Ammon's horn (tissue), 1 donor: ENCODE data around the gene FAT2.
"Not testable (repeated sequence)": the region's sequence is repeated elsewhere in the genome, so short reads cannot be mapped to it uniquely, and the experiment has no call there.

Experiments used
- DNase-seq: peaks from one replicate; pipeline ENCODE4 v3.0.0-alpha.2; 2016; ENCODE audit warnings: low spot score

The FAT2 gene

GRCh38 chr5:151580858-151581257, 10.3 kb downstream of the FAT2 start:
- no peak for DNase-seq

- DNase-seq, result no peak
These were observed 10.9 kb downstream of the FAT2 start for GRCh38 chr5:151580239-151580638.

DNA sequence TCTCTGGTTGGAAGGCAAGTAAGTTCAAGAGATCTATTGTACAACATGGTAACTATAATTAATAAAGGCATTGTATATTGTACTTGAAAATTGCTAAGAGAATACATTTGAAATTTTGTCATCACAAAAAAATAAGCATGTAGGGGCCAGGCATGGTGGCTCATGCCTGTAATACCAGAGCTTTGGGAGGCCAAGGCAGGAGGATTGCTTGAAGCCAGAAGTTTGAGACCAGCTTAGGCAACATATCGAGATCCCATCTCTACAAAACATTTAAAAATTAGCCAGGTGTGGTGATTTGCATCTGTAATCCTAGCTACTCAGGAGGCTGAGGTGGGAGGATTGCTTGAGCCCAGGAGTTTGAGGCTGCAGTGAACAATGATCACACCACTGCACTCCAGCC, 12.0 kb downstream of the FAT2 start:
- DNase-seq, result not testable (repeated sequence)

DNA sequence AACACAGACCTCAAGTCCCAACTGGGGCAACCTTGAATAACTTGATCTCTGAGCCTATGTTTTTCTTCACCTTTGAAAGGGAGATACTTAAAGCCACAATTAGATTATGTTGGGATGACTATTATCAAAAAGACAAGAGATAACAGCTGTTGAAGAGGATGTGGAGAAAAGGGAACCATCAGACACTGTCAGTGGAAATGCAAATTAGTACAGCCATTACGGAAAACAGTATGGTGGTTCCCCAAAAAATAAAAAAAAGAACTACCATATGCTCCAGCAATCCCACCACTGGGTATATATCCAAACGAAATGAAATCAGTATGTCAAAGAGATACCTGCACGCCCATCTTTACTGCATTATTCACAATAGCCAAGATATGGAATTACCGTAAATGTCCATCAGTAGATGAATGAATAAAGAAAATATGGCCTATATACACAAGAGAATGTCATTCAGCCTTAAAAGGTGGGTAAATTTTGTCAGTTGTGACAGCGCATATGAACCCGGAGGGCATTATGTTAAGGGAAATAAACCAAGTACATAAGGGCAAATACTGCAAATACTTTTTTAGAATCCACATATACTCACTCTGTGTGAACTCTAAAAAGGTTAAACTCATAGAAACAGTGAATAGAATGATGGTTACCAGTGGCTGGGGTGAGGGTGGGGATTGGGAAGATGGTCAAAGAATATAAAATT, 12.7 kb downstream of the FAT2 start:
- DNase-seq, result no peak

DNA sequence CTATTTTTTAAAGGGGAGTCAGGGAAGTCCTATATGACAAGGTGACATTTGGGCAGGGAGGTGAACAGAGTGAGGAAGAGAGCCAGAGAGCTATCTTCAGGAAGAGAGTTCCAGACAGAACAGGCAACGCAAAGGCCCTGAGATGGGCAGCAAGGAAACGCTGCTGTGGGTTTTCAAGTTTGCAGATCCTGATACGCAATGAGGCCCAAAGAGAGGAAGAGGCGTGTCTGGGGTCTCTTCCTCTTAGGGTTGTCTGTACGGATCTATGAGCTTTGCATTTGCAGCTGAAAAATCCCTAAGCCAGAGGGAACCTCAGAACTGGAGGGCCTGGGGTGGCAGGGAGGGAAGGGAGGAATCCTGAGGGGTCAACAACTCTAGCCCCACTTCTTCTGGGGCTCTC, 13.6 kb downstream of the FAT2 start:
- DNase-seq, result peak; percentile 41

GRCh38 chr5:151574444-151574996, 16.6 kb downstream of the FAT2 start:
- DNase-seq, result no peak

- no peak for DNase-seq
These were observed 18.3 kb downstream of the FAT2 start for GRCh38 chr5:151572657-151573368.

DNA sequence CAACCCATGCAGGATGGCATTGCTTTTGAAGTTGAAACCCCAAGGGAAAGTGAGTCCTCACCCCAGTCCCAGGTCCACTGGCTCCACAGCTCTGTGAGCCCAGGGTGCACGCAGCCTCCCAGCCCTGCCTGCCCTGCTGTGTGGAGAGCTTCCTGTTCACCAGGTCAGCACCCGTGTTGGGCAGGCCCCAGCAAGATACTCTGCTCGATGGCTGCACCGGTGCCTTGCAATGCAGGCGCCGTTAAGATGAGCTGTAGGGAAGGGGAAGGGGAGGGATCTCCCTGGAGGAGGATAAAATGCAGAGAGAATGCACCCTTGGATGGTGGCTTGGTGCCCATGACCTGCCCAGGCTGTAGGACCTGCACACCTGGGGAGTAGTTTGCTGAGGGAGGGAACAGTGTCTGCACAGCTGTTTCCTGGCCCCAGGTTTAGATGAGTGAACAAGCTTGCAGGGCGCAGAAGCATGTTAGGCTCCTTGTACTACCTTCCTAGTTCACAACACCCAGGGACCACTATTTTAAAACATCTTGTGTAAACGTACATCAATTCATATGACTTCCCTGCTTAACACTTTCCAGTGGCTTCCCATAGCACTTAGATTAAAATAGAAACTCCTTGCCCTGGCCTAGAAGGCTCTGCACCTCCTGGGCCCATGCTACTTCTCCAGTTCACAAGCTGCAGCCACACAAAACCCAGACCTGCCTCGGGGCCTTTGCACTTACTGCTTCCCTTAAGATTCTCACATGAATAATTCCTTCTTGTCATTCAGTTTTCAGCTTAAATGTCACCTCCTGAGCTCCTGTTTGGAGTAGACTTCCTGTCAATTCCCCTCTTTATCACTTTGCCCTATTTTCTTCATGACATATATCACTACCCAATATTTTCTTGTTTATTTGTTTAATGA, 19.6 kb downstream of the FAT2 start:
- no peak for DNase-seq

DNA sequence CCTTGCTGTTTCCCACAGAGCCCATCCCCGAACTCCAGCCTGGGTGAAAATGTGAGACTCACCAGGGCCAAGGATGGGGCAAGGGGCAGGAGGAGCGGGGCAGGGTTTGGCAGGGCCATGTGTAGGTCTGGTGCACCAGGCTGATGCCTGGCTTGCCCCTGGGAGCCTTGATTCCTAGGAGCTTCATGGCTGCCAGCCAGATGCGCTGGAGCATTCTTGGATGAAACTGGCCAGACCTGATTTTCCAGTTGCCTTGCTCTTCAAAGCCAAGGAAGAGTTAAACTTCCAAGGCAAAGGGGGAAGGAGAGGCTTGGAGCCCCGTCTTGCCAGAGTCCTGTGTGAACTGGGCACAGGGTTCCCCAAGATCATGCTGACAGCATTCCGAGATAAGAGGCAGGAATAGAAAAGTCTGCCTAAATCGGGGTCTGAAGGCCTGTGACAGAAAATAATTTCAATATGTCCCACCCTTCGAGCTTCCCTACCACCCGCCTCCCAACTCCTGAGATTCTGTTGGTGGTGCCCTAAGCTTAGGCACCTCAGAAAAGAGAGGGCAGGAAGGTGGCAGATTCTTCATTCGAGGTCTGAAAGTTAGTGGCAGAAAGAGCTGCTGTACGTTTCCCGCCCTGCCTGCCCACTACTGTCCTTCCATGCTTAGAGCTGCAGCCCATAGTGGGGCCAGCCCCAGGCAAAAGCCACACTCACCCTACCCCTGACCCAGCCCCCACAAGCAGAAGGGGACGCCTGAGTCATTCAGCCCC, 20.4 kb downstream of the FAT2 start:
- DNase-seq, result no peak

GRCh38 chr5:151570058-151570457, 21.1 kb downstream of the FAT2 start:
- no peak for DNase-seq

DNA sequence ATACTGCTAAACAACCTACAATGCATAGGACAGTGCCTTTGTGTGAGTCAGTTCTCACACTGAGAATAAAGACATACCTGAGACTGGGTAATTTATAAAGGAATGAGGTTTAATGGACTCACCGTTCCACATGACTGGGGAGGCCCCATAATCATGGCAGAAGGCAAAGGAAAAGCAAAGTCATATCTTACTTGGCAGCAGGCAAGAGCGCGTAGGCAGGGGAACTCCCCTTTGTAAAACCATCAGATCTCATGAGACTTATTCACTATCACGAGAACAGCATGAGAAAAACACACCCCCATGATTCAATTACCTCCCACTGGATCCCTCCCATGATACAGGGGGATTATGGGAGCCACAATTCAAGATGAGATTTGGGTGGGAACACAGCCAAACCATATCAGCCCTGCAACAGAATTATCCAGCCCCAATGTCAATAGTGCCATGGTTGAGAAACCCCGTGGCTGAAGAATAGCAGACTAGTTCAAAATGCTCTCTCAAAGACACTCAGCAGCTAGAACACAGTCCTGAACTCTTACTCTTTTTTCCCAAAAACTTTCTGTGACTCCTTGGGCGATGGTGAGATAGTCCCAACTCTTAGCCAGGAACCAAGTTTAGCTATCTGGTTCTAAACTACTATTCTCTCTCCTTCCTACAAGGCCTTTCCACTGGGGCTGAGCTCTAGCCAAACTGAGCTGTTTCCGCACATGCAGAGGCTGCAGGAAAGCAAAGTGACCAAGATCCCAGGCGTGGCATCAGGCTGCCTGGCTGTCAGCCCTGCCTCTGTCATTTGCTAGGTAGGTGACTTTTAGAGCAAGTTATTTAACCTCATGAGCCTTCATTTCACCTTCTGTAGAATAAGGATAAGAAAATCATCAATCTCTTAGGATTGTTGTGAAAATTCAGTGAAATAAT, 21.7 kb downstream of the FAT2 start:
- DNase-seq, result no peak

- DNase-seq, result no peak
These were observed 23.1 kb downstream of the FAT2 start for GRCh38 chr5:151568036-151568435.

GRCh38 chr5:151565971-151566370, 25.2 kb downstream of the FAT2 start:
- no peak for DNase-seq

DNA sequence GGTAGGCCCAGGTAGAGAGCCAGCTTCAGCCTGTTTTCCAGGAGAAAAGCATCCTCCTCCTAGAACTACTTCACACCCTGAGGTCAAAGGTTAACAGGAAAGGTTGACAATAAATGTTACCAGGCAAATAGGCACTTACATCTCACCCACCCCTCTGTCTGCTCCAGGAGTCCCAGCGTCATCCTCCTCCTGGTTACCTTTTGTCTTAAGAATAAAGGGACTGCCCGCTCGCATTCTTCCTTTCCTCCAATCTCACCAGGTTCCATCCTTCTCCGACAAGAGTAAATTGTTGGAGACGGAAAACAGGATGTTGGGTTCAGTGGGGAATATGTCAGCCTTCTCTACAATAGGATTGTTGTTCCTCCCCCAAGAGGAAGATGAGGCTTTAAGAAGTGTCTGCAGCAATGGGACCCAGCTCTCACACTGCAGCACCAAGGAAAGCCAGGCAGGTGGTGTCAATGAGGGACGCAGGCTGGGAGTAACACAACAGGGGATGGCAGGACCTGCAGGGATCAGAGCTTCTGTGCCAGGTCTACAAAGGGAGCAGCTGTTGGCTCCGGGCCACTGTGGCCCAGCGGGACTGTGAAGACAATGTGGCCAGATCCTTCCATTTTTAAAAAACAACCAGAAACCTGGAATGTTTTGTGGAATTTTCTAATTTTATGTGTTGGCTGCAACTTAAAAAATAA, 29.0 kb downstream of the FAT2 start:
- no peak for DNase-seq

DNA sequence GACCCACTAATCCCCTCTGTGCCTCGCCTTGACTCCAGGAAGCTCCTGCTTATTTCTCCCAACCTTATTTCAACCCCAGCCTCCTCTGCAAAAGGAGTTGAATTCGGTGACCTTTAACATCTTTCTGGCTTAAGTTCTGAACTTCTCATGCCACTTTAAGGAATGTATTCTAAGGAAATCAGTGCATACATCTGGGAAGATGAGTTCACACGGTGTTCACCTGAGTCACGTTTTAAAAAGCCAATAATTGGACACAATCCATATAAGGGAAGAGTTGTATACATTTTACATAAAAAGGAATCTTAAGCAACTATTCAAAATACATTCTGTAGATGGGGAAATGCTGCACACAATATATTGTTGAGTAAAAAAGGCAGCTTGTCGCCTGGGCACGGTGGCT, 33.2 kb downstream of the FAT2 start:
- DNase-seq, result no peak

GRCh38 chr5:151557466-151557865, 33.7 kb downstream of the FAT2 start:
- no peak for DNase-seq

DNA sequence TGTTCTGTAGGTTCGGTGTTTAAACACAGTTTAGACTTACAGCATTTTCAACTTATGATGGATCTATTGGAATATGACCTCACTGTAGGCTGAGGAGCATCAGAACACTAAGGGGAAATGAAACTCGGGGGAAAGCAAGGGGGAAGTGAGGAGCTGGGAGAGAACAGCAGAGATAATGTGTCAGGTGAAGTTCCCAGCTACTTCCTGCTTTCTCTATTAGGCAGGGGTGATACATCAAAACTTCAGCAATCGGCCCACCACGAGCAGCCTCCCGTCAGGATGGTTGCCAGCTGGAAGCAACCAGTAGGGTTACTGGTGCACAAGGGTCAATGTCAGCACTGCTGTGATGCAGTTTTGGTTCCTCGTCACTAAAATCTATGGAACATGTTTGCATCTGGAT, 34.3 kb downstream of the FAT2 start:
- DNase-seq, result peak; percentile 60

- no peak for DNase-seq
These were observed 35.2 kb downstream of the FAT2 start for GRCh38 chr5:151555760-151556576.

DNA sequence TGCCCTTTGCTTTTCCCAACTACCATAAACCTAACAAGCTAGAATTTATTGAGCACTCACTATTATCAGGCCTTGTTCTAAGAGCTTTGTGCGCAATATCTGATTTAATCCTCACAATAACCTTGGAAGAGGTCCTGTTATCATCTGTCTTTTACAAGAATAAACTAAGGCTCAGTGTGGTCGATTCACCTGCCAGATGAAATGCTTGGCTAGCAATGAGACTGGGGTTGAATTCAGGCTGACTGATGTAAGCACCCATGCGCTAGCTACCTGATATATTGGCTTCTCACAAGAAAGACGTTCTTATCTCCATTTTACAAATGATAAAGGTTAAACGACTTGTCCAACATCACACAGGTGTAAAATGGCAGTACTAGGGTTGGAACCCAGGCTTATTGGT, 37.4 kb downstream of the FAT2 start:
- DNase-seq, result no peak
